HG02884 (cell line): ENCODE measurements around the gene TTC1.
A peak's percentile ranks its signal among the peaks of the same experiment; 100 is the strongest.
"Not testable (repeated sequence)": the region's sequence is repeated elsewhere in the genome, so short reads cannot be mapped to it uniquely, and the experiment has no call there.

Experiments
- ATAC-seq: cut with Tn5 transposase; IDR thresholded peaks from one replicate; pipeline ENCODE4 v1.9.1; 2021; ENCODE audit warnings: mild to moderate bottlenecking, moderate library complexity; ENCODE audit not compliant: unreplicated experiment

TTC1 gene, protein sequence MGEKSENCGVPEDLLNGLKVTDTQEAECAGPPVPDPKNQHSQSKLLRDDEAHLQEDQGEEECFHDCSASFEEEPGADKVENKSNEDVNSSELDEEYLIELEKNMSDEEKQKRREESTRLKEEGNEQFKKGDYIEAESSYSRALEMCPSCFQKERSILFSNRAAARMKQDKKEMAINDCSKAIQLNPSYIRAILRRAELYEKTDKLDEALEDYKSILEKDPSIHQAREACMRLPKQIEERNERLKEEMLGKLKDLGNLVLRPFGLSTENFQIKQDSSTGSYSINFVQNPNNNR

GRCh38 chr5:160008877-160009590, at the start of gene TTC1:
TTC1 (plus strand) TSS chr5:160009139; CDS start chr5:160010529, 1,390 bp downstream.
- peak; percentile 100 for ATAC-seq

DNA sequence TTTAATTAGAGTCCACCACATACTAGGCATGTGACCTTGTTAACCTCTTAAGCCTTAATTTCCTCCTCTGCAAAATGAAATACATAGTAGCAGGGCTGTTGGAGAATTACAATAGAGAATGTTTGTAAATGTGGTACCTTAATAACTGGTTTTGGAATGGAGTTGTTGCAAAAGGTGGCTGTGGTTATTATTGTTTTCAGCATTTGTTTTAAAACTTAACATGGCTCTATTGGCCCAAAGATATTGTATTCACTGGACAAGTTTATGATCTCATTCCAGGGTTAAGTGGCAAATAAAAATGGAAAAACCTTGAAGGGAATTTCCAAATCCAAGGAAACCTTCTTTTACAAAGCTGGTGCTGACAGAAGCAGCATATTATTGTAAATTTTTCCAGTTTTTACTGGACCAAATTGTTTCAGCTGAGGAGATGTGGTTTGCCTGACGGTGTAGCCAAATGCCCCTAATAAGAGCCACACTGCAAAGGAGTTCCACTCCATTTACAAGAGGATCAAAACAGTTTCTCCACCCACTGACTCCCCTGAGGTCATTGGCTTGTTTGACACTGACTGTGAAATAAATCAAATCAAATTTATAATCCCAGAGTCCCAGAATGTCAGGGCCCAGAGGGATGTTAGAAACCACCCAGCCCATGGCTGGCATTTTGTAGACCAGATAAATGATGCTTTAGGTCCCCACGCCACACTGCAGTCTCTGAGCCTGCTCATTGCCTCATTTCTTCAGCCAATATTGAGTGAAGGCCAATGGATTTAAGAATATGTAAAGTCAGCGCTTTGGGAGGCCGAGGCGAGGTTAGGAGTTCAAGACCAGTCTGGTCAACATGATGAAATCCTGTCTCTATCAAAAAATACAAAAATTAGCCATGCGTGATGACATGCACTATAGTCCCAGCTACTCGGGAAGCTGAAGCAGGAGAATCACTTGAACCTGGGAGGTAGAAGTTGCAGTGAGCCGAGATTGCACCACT, 47.5 kb upstream of the TTC1 start:
- ATAC-seq, result no peak

GRCh38 chr5:159962214-159962613, 46.7 kb upstream of the TTC1 start:
- no peak for ATAC-seq

DNA sequence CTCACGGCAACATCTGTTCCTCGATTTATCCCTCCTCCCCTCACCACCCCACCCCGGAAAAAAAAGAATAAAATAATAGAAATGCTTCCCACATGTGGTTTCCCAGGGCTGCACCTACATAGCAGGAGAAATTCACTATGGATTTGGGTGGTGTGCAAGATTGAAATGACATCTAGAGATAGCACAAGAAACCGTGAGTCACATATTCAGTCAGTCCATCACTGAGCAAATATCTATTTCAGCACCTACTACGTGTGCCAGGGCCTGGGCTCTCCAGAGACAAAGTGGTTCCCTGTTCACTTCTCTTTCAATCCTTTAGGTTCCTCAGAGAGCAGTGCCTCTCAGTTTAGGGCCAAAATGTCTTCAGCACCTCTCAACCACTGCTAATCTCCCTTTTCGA, 45.0 kb upstream of the TTC1 start:
- ATAC-seq, result no peak

GRCh38 chr5:159965031-159965837, 43.7 kb upstream of the TTC1 start:
- no peak for ATAC-seq

GRCh38 chr5:159965838-159966128, 43.2 kb upstream of the TTC1 start:
- not testable (repeated sequence) for ATAC-seq

DNA sequence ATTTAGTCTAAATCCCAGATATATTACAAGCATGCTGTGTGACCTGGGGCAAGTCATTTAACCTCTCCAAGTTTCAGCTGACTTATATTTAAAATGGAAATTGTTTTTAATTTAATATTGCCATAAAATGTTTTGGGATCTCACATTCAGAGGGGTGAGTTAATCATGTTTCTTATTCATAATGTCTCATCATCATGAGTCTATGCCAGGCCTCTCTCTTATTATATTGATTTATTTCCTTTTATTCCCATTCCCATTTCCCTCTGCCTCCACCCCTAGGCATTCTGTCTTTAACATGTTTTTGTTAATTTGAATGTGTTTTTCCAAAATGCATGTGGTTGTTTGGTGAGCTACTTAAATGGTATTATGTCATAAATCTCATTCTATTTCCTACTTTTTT, 39.0 kb upstream of the TTC1 start:
- ATAC-seq, result no peak

DNA sequence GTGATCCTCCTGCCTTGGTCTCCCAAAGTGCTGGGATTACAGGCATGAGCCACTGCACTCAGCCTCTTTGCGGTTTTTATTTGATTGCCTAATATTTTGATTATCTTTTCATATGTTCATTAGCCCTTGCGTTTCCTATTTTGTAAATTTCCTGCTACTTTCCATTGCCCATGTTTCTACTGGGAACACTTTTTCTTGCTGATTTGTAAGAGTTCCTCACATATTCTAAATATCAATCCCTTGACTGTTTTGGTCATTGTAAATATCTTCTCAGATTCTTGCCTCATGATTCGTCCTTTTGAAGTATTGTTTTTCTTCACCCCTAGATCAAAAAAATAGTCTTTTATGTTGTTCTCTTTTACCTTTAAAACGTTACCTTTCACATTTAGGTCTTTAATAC, 37.9 kb upstream of the TTC1 start:
- no peak for ATAC-seq

- ATAC-seq, result no peak
Observed at GRCh38 chr5:159971514-159971913, 37.4 kb upstream of the TTC1 start.

DNA sequence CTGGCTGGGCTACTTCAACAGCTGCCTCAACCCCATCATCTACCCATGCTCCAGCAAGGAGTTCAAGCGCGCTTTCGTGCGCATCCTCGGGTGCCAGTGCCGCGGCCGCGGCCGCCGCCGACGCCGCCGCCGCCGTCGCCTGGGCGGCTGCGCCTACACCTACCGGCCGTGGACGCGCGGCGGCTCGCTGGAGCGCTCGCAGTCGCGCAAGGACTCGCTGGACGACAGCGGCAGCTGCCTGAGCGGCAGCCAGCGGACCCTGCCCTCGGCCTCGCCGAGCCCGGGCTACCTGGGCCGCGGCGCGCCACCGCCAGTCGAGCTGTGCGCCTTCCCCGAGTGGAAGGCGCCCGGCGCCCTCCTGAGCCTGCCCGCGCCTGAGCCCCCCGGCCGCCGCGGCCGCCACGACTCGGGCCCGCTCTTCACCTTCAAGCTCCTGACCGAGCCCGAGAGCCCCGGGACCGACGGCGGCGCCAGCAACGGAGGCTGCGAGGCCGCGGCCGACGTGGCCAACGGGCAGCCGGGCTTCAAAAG, 36.9 kb upstream of the TTC1 start:
- ATAC-seq, result no peak

DNA sequence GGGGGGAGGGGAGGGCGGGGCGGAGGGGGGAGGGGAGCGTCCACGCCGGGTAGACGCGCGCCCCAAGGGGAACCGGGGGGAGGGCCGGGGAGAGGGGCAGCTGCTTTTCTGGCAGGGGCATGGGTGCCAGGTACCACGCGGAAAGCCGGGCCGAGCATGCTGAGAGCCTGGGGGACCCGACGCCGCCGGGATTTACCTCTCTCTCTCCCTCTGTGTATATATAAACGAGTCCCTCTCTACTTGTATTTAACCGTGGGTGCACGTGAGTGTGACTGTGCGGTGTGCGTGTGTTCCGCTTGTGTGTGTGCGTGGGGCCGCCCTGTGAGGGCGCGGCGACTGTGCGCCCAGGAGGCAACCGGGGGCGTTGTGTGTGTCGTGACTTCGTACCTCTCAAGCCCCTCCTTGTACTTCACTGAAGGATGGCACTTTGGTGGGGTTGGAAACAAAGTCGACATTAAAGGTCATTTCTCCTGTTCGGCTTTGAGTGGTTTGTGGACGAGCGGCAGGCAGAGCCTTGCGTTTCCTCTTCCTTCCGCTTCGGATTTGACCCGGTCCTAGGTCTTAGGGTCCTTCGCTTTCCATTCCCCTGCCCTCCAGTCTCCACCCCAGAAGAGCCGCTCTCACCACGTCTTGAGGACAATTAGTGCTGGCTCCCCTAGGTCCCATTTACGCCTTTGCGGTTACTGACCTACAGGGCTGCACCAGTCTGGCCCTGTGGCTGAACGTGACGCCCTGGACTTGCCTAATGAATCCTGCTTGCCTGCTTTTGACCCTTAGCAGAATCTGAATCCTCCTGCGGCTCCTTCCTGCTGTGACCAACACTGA, 36.2 kb upstream of the TTC1 start:
- ATAC-seq, result no peak

DNA sequence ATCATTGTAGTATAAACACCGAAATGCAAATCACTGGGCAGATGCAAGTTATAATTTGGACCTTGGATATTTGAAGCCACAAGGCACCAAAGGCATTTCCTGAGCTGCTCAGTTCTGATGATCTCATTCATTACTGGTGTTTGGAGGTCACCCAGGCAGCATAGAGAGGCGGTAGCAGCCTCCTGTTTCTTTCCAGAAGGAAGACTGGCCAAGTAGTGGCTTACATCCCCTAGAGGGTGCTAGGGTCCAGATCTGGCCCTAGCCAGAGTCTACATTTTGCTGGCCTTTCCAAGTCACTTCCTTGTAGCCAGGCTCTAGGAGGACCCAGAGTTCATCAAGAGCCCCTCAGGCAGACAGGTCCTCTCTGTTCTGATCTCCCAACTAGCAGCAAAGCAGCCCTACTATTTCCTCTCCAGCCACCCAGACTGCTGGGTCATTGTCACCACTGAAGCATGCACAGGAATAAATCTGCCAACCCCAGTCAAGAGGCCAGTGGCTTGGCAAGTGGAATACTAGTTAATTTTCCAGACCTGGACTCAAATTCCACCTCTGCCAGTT, 33.4 kb upstream of the TTC1 start:
- no peak for ATAC-seq

- ATAC-seq, result no peak
Observed at GRCh38 chr5:159976921-159977320, 32.0 kb upstream of the TTC1 start.

GRCh38 chr5:159978358-159978757, 30.6 kb upstream of the TTC1 start:
- no peak for ATAC-seq

GRCh38 chr5:159982421-159983173, 26.3 kb upstream of the TTC1 start:
- no peak for ATAC-seq

- ATAC-seq, result peak; percentile 87
Observed at GRCh38 chr5:159987031-159987674, 21.8 kb upstream of the TTC1 start.

- no peak for ATAC-seq
Observed at GRCh38 chr5:159990506-159990905, 18.4 kb upstream of the TTC1 start.

GRCh38 chr5:159992566-159992965, 16.4 kb upstream of the TTC1 start:
- ATAC-seq, result no peak
